ENCODE measurements around the gene RPLP2.

The RPLP2 gene

DNA sequence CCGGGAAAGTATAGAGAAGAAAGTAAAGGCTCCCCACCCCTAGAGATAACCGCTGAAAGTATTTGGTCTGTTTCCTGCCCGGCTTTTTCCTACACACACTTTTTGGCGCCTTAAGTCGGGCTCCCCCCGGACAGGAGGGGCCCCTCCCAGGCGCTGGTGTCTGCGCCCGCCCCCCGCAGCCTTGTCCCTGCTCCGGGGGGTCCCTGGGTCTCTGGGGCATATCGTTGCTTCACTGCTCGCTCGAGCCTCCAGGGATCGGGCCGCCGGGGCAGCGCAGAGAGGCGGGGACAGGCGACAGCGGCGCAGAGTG, 17.0 kb downstream of the RPLP2 start:
- Histone ChIP-seq H3K4me3 (ENCODE audit: low read length) (no peak overlapping the region), H4K5ac (ENCODE audit: low read length) (no peak overlapping the region), H4K8ac (ENCODE audit: low read depth, low read length) (no peak overlapping the region), H2AK5ac (ENCODE audit: low read length) (no peak overlapping the region), H3K27me3 (ENCODE audit: insufficient read depth, low read length, poor library complexity) (peaks cover 3% of the 10 kb centered on the region), H3K18ac (ENCODE audit: low read length) (no peak overlapping the region), H2BK5ac (ENCODE audit: low read length) (no peak overlapping the region), H2BK15ac (replicated peaks; ENCODE audit: low read depth) (no peak overlapping the region), H3K4me1 (ENCODE audit: control insufficient read depth, low read depth, low read length) (peaks cover 5% of the 10 kb centered on the region), H2BK120ac (ENCODE audit: low read depth, low read length) (no peak overlapping the region), H3K27ac (ENCODE audit: low read depth, low read length) (no peak overlapping the region), H3K79me2 (ENCODE audit: control insufficient read depth, insufficient read depth, low read length) (no peaks in the 10 kb centered on the region), H3K9ac (ENCODE audit: low read length) (peak overlapping the region; percentile 48), H3K4me2 (ENCODE audit: low read length) (peak overlapping the region; percentile 52), H3K79me1 (ENCODE audit: low read length) (no peaks in the 10 kb centered on the region), H3K4ac (ENCODE audit: low read depth, low read length) (no peak overlapping the region), H3K23ac (ENCODE audit: low read length) (no peak overlapping the region), H3K56ac (ENCODE audit: low read length) (peak overlapping the region; percentile 56), H3K36me3 (ENCODE audit: control insufficient read depth, insufficient read depth, low read length) (no peaks in the 10 kb centered on the region)
- DNase-seq = no peak
- WGBS (ENCODE audit: extremely low coverage, insufficient coverage, low lambda C conversion rate) = no CpG with 5 or more reads among the region's 22 CpGs

GRCh38 chr11:827146-827896, 17.6 kb downstream of the RPLP2 start:
- no peaks in the 10 kb centered on the region for H3K79me1 ChIP-seq (ENCODE audit: low read length)
- H2AK5ac ChIP-seq (ENCODE audit: low read length) = no peak overlapping the region
- H2BK15ac ChIP-seq (replicated peaks; ENCODE audit: low read depth) = no peak overlapping the region
- peak overlapping the region; percentile 48 for H3K9ac ChIP-seq (ENCODE audit: low read length)
- H3K4me2 ChIP-seq (ENCODE audit: low read length) = peak overlapping the region; percentile 52
- H4K5ac ChIP-seq (ENCODE audit: low read length) = no peak overlapping the region
- no peak overlapping the region for H2BK5ac ChIP-seq (ENCODE audit: low read length)
- no peak overlapping the region for H4K8ac ChIP-seq (ENCODE audit: low read depth, low read length)
- H3K4me3 ChIP-seq (ENCODE audit: low read length) = no peak overlapping the region
- no peaks in the 10 kb centered on the region for H3K79me2 ChIP-seq (ENCODE audit: control insufficient read depth, insufficient read depth, low read length)
- H3K23ac ChIP-seq (ENCODE audit: low read length) = no peak overlapping the region
- H3K56ac ChIP-seq (ENCODE audit: low read length) = peak overlapping the region; percentile 56
- no peak overlapping the region for H2BK120ac ChIP-seq (ENCODE audit: low read depth, low read length)
- H3K18ac ChIP-seq (ENCODE audit: low read length) = no peak overlapping the region
- H3K36me3 ChIP-seq (ENCODE audit: control insufficient read depth, insufficient read depth, low read length) = no peaks in the 10 kb centered on the region
- H3K27me3 ChIP-seq (ENCODE audit: insufficient read depth, low read length, poor library complexity) = peaks cover 3% of the 10 kb centered on the region
- H3K4me1 ChIP-seq (ENCODE audit: control insufficient read depth, low read depth, low read length) = peaks cover 9% of the 10 kb centered on the region
- peak overlapping the region; percentile 2 for H3K27ac ChIP-seq (ENCODE audit: low read depth, low read length)
- peak; percentile 60 for DNase-seq
- WGBS (ENCODE audit: extremely low coverage, insufficient coverage, low lambda C conversion rate) = no CpG with 5 or more reads among the region's 66 CpGs
- H3K4ac ChIP-seq (ENCODE audit: low read depth, low read length) = no peak overlapping the region

DNA sequence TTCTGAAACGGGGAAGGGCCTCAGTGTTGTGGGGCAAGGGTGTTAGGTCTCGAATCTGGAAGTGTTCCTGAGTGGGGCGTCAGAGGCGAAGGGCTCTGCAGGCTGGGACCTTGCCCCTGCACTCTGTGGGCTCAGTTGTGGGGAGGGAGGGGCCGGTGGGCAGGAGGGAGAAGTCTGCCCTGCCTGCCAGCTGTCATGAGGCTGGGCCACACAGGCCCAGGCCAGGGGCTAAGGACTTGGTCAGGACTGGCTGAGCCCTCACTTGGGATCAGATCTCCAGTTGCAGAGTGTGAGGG, 18.1 kb downstream of the RPLP2 start, which contains the start of gene CRACR2B:
Gene CRACR2B, plus strand, starts transcription at position 23 of the 296 bp plus-strand sequence. CDS start 689 bp downstream, outside the sequence.
- Histone ChIP-seq H2AK5ac (ENCODE audit: low read length) (no peak within 1 kb of the TSS), H3K9ac (ENCODE audit: low read length) (peak within 1 kb of the TSS; percentile 70), H2BK5ac (ENCODE audit: low read length) (no peak within 1 kb of the TSS), H3K36me3 (ENCODE audit: control insufficient read depth, insufficient read depth, low read length) (no peaks in the 10 kb centered on the region), H3K79me2 (ENCODE audit: control insufficient read depth, insufficient read depth, low read length) (no peaks in the 10 kb centered on the region), H3K4ac (ENCODE audit: low read depth, low read length) (no peak within 1 kb of the TSS), H3K18ac (ENCODE audit: low read length) (no peak within 1 kb of the TSS), H3K79me1 (ENCODE audit: low read length) (no peaks in the 10 kb centered on the region), H4K5ac (ENCODE audit: low read length) (no peak within 1 kb of the TSS), H2BK15ac (replicated peaks; ENCODE audit: low read depth) (no peak within 1 kb of the TSS), H3K27ac (ENCODE audit: low read depth, low read length) (peak within 1 kb of the TSS; percentile 2), H2BK120ac (ENCODE audit: low read depth, low read length) (no peak within 1 kb of the TSS), H3K4me1 (ENCODE audit: control insufficient read depth, low read depth, low read length) (peaks cover 9% of the 10 kb centered on the region), H3K56ac (ENCODE audit: low read length) (peak within 1 kb of the TSS; percentile 81), H3K27me3 (ENCODE audit: insufficient read depth, low read length, poor library complexity) (peaks cover 3% of the 10 kb centered on the region), H4K8ac (ENCODE audit: low read depth, low read length) (no peak within 1 kb of the TSS), H3K4me2 (ENCODE audit: low read length) (peak within 1 kb of the TSS; percentile 52), H3K23ac (ENCODE audit: low read length) (peak within 1 kb of the TSS; percentile 24), H3K4me3 (ENCODE audit: low read length) (no peak within 1 kb of the TSS)
- DNase-seq = no peak
- WGBS (ENCODE audit: extremely low coverage, insufficient coverage, low lambda C conversion rate) = no CpG with 5 or more reads among the region's 5 CpGs

GRCh38 chr11:828506-829175, 18.9 kb downstream of the RPLP2 start:
- H3K27ac ChIP-seq (ENCODE audit: low read depth, low read length) = no peak overlapping the region
- H2BK120ac ChIP-seq (ENCODE audit: low read depth, low read length) = no peak overlapping the region
- no peak overlapping the region for H3K18ac ChIP-seq (ENCODE audit: low read length)
- H3K56ac ChIP-seq (ENCODE audit: low read length) = peak overlapping the region; percentile 81
- H3K4ac ChIP-seq (ENCODE audit: low read depth, low read length) = no peak overlapping the region
- peak overlapping the region; percentile 56 for H3K4me2 ChIP-seq (ENCODE audit: low read length)
- H2BK5ac ChIP-seq (ENCODE audit: low read length) = no peak overlapping the region
- no CpG with 5 or more reads among the region's 21 CpGs for whole genome bisulfite sequencing (ENCODE audit: extremely low coverage, insufficient coverage, low lambda C conversion rate)
- H3K79me1 ChIP-seq (ENCODE audit: low read length) = no peaks in the 10 kb centered on the region
- no peak overlapping the region for H4K8ac ChIP-seq (ENCODE audit: low read depth, low read length)
- peak overlapping the region; percentile 70 for H3K9ac ChIP-seq (ENCODE audit: low read length)
- H2AK5ac ChIP-seq (ENCODE audit: low read length) = no peak overlapping the region
- no peak overlapping the region for H4K5ac ChIP-seq (ENCODE audit: low read length)
- H3K4me3 ChIP-seq (ENCODE audit: low read length) = no peak overlapping the region
- peaks cover 9% of the 10 kb centered on the region for H3K4me1 ChIP-seq (ENCODE audit: control insufficient read depth, low read depth, low read length)
- peak overlapping the region; percentile 24 for H3K23ac ChIP-seq (ENCODE audit: low read length)
- H3K79me2 ChIP-seq (ENCODE audit: control insufficient read depth, insufficient read depth, low read length) = no peaks in the 10 kb centered on the region
- H2BK15ac ChIP-seq (replicated peaks; ENCODE audit: low read depth) = no peak overlapping the region
- H3K27me3 ChIP-seq (ENCODE audit: insufficient read depth, low read length, poor library complexity) = peaks cover 3% of the 10 kb centered on the region
- H3K36me3 ChIP-seq (ENCODE audit: control insufficient read depth, insufficient read depth, low read length) = no peaks in the 10 kb centered on the region
- DNase-seq = no peak

DNA sequence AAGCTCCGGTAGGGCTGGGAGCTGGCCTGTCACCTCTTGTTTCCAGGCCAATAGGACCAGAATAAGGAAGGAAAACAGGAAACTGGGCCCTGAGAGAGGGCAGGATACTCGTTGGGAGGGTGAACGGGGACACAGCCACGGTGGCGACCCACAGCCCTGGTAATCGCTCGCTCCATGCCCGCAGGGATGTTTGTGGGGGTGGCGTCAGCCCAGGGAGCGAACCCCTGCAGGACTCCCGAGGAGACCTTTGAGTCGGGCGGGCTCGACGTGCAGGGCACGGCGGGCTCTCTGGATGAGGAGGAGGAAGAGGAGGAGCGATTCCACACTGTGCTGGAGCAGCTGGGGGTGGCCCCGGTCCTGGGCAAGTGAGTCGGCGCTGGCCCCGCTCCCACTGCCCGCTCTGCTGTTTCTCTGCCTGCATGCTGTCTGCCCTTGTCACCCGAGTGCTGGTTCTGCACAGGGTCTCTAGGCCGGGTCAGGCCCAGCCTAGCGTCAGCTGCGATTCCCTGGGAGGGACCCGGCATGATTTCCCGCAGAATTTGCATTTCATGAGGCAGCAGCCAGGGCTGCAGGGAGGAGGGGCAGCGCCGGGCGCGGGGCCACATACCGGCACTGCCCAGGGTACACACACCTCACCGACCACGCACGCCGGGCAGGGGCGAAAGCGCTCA, 19.5 kb downstream of the RPLP2 start:
- Histone ChIP-seq H3K27me3 (ENCODE audit: insufficient read depth, low read length, poor library complexity) (peaks cover 3% of the 10 kb centered on the region), H2BK120ac (ENCODE audit: low read depth, low read length) (no peak overlapping the region), H3K79me1 (ENCODE audit: low read length) (peaks cover under 1% of the 10 kb centered on the region), H4K8ac (ENCODE audit: low read depth, low read length) (no peak overlapping the region), H3K4me3 (ENCODE audit: low read length) (no peak overlapping the region), H3K27ac (ENCODE audit: low read depth, low read length) (no peak overlapping the region), H3K56ac (ENCODE audit: low read length) (peak overlapping the region; percentile 81), H3K4ac (ENCODE audit: low read depth, low read length) (no peak overlapping the region), H3K18ac (ENCODE audit: low read length) (no peak overlapping the region), H4K5ac (ENCODE audit: low read length) (no peak overlapping the region), H3K9ac (ENCODE audit: low read length) (peak overlapping the region; percentile 70), H2BK5ac (ENCODE audit: low read length) (no peak overlapping the region), H3K4me2 (ENCODE audit: low read length) (peak overlapping the region; percentile 56), H3K4me1 (ENCODE audit: control insufficient read depth, low read depth, low read length) (peaks cover 11% of the 10 kb centered on the region), H3K36me3 (ENCODE audit: control insufficient read depth, insufficient read depth, low read length) (no peaks in the 10 kb centered on the region), H3K79me2 (ENCODE audit: control insufficient read depth, insufficient read depth, low read length) (no peaks in the 10 kb centered on the region), H3K23ac (ENCODE audit: low read length) (peak overlapping the region; percentile 45), H2BK15ac (replicated peaks; ENCODE audit: low read depth) (no peak overlapping the region), H2AK5ac (ENCODE audit: low read length) (no peak overlapping the region)
- no CpG with 5 or more reads among the region's 40 CpGs for WGBS (ENCODE audit: extremely low coverage, insufficient coverage, low lambda C conversion rate)
- peak; percentile 42 for DNase-seq

Measured in mesendoderm (in vitro differentiated cells).